Hepatocyte (in vitro differentiated cells): Measurements from ENCODE around the gene MAP4K3. TPM values are rescaled to one million over a fixed set of nuclear protein-coding genes. Genes with fewer than 3 reads are reported as not detected.

ENCODE experiments used
- DNase-seq: peaks from one replicate; pipeline ENCODE4 v3.0.0-alpha.2; 2016; ENCODE audit warnings: low spot score
- H2AFZ ChIP-seq: fragments of 200-600 bp; sonication (generic); 2 replicates; pipeline ENCODE4 v1.6.0; 2016; ENCODE audit warnings: antibody characterized with exemption, mild to moderate bottlenecking
- H3K27ac ChIP-seq: fragments of 200-600 bp; sonication (generic); 2 replicates; pipeline ENCODE4 v1.5.1; 2016; ENCODE audit warnings: mild to moderate bottlenecking
- H3K27me3 ChIP-seq: fragments of 200-600 bp; sonication (generic); 2 replicates; pipeline ENCODE4 v1.6.1; 2016
- H3K36me3 ChIP-seq: fragments of 200-600 bp; sonication (generic); replicated peaks from 2 replicates; pipeline ENCODE4 v1.5.1; 2016; ENCODE audit warnings: low read depth; ENCODE audit not compliant: insufficient read depth
- H3K4me1 ChIP-seq: fragments of 200-600 bp; sonication (generic); 2 replicates; pipeline ENCODE4 v1.5.1; 2016; ENCODE audit warnings: mild to moderate bottlenecking, moderate library complexity; ENCODE audit not compliant: insufficient read depth
- H3K4me2 ChIP-seq: fragments of 200-600 bp; sonication (generic); 2 replicates; pipeline ENCODE4 v1.6.0; 2016
- H3K4me3 ChIP-seq: fragments of 200-600 bp; sonication (generic); 2 replicates; pipeline ENCODE4 v1.5.1; 2016; ENCODE audit warnings: mild to moderate bottlenecking
- H3K79me2 ChIP-seq: fragments of 200-600 bp; sonication (generic); 2 replicates; pipeline ENCODE4 v1.6.0; 2017; ENCODE audit warnings: mild to moderate bottlenecking
- H3K9me2 ChIP-seq: fragments of 200-600 bp; sonication (generic); replicated peaks from 2 replicates; pipeline ENCODE4 v1.6.0; 2017; ENCODE audit warnings: mild to moderate bottlenecking; ENCODE audit not compliant: insufficient read depth
- H3K9me3 ChIP-seq: fragments of 200-600 bp; sonication (generic); 2 replicates; pipeline ENCODE4 v1.5.1; 2016; ENCODE audit warnings: low read depth, mild to moderate bottlenecking
- H4K20me1 ChIP-seq: fragments of 200-600 bp; sonication (generic); 2 replicates; pipeline ENCODE4 v1.6.0; 2016; ENCODE audit warnings: mild to moderate bottlenecking; ENCODE audit not compliant: insufficient read depth, poor library complexity, severe bottlenecking
- CTCF ChIP-seq: fragments of 200-600 bp; sonication (generic); IDR thresholded peaks from 2 replicates; pipeline ENCODE4 v1.5.1; 2016; ENCODE audit warnings: antibody characterized with exemption, mild to moderate bottlenecking; ENCODE audit not compliant: poor library complexity
- EZH2 ChIP-seq: fragments of 200-600 bp; sonication (generic); IDR thresholded peaks from 2 replicates; pipeline ENCODE4 v1.6.1; 2016; ENCODE audit warnings: antibody characterized with exemption, mild to moderate bottlenecking, borderline replicate concordance
- EZH2phosphoT487 ChIP-seq: fragments of 200-600 bp; sonication (generic); IDR thresholded peaks from one replicate; pipeline ENCODE4 v1.6.1; 2018; ENCODE audit warnings: antibody characterized with exemption, mild to moderate bottlenecking, low read depth, moderate library complexity; ENCODE audit not compliant: unreplicated experiment, severe bottlenecking
- WGBS: methylation state at CpG from one replicate; pipeline ENCODE4 v1.1.6; 2016; ENCODE audit warnings: low lambda C conversion rate; ENCODE audit errors: missing lambda C conversion rate; 5-methylcytosine and 5-hydroxymethylcytosine counted together
- polyA plus RNA-seq: library from polyadenylated mRNA; unstranded; fragments of >200 nt; fragmentation: Nextera tagmentation; extraction: Ambion mirVana; gene quantifications from 2 replicates; pipeline ENCODE4 v1.2.1, GENCODE V29; 2016
- total RNA-seq: library from RNA; depleted of rRNA; stranded (reverse); fragments of >200 nt; gene quantifications from 2 replicates; pipeline ENCODE4 v1.2.3, GENCODE V29; 2014

MAP4K3 gene
- total and polyA plus RNA-seq, 2 experiments from 2014 or later: 24.5 to 65.1 TPM

GRCh38 chr2:39483534-39483933 is 46.4 kb upstream of the MAP4K3 start:
- no peaks in the 10 kb centered on the region for H3K9me3 ChIP-seq
- H3K4me1 ChIP-seq: no peaks in the 10 kb centered on the region
- no peak overlapping the region for H3K27ac ChIP-seq
- no peaks in the 10 kb centered on the region for H3K27me3 ChIP-seq
- no peak for DNase-seq
- no peaks in the 10 kb centered on the region for H3K36me3 ChIP-seq
- no peak overlapping the region for H3K4me2 ChIP-seq
- no peaks in the 10 kb centered on the region for H3K9me2 ChIP-seq
- WGBS: 48% methylated on average over 3 of the region's 3 CpGs
- H4K20me1 ChIP-seq: no peaks in the 10 kb centered on the region
- no peaks in the 10 kb centered on the region for H3K79me2 ChIP-seq
- no peak overlapping the region for H2AFZ ChIP-seq
- no peak for TF ChIP-seq CTCF
- TF ChIP-seq EZH2phosphoT487: no peak
- no peak for TF ChIP-seq EZH2
- H3K4me3 ChIP-seq: no peak overlapping the region

- Histone ChIP-seq H3K9me3 (no peaks in the 10 kb centered on the region), H3K9me2 (no peaks in the 10 kb centered on the region), H3K4me3 (no peak overlapping the region), H3K36me3 (no peaks in the 10 kb centered on the region), H3K4me2 (no peak overlapping the region), H3K27me3 (no peaks in the 10 kb centered on the region), H3K27ac (no peak overlapping the region), H2AFZ (no peak overlapping the region), H4K20me1 (no peaks in the 10 kb centered on the region), H3K4me1 (no peaks in the 10 kb centered on the region), H3K79me2 (no peaks in the 10 kb centered on the region)
- WGBS: 96% methylated on average over 2 of the region's 2 CpGs
- DNase-seq: no peak
- TF ChIP-seq EZH2phosphoT487: no peak
- TF ChIP-seq EZH2: no peak
- TF ChIP-seq CTCF: no peak
Observed at GRCh38 chr2:39481611-39482010, 44.5 kb upstream of the MAP4K3 start.

GRCh38 chr2:39479696-39480095 is 42.6 kb upstream of the MAP4K3 start:
- 86% methylated on average over 5 of the region's 5 CpGs for WGBS
- H3K79me2 ChIP-seq: no peaks in the 10 kb centered on the region
- H3K9me3 ChIP-seq: no peaks in the 10 kb centered on the region

More at GRCh38 chr2:39479696-39480095, 42.6 kb upstream of the MAP4K3 start:
- Histone ChIP-seq H3K27me3 (no peaks in the 10 kb centered on the region), H3K36me3 (no peaks in the 10 kb centered on the region), H2AFZ (no peak overlapping the region), H3K4me3 (no peak overlapping the region), H4K20me1 (no peaks in the 10 kb centered on the region), H3K9me2 (no peaks in the 10 kb centered on the region), H3K27ac (no peak overlapping the region), H3K4me2 (no peak overlapping the region), H3K4me1 (no peaks in the 10 kb centered on the region)
- TF ChIP-seq EZH2phosphoT487 (no peak), CTCF (no peak), EZH2 (no peak)
- no peak for DNase-seq
